Stimulated activated CD8-positive, alpha-beta memory T cell treated with anti-CD3 and anti-CD28 coated beads, Interleukin-15, amount 100 ng/mL, for 48 hours (primary cell): ENCODE results near the gene SMPD3.
A peak's percentile ranks its signal among the peaks of the same experiment; 100 is the strongest.
"Not testable (repeated sequence)": the region's sequence is repeated elsewhere in the genome, so short reads cannot be mapped to it uniquely, and the experiment has no call there.

Source experiments
- DNase-seq, 2 donors: peaks; one replicate each; pipeline ENCODE4 v3.0.0-alpha.2; 2020; ENCODE audit warnings: low read depth in 2 of 2

SMPD3 gene

GRCh38 chr16:68448360-68448970 lies at the start of gene SMPD3:
Gene SMPD3, minus strand, starts transcription at chr16:68448508. Its CDS starts 76,327 bp downstream, at chr16:68372181.
- peak; percentile 98 to 99 for DNase-seq

- no peak for DNase-seq
These were observed 48.4 kb upstream of the SMPD3 start for GRCh38 chr16:68496689-68497088.

GRCh38 chr16:68494261-68494660 lies 46.0 kb upstream of the SMPD3 start:
- not testable (repeated sequence) for DNase-seq

GRCh38 chr16:68493412-68494070 lies 45.2 kb upstream of the SMPD3 start:
- no peak for DNase-seq

- DNase-seq: no peak
These were observed 44.5 kb upstream of the SMPD3 start for GRCh38 chr16:68492543-68493411.

GRCh38 chr16:68492151-68492542 lies 43.8 kb upstream of the SMPD3 start:
- no peak for DNase-seq

- no peak for DNase-seq
These were observed 43.3 kb upstream of the SMPD3 start for GRCh38 chr16:68491576-68491950.

GRCh38 chr16:68490829-68491575 lies 42.7 kb upstream of the SMPD3 start:
- no peak for DNase-seq

GRCh38 chr16:68490358-68490757 lies 42.0 kb upstream of the SMPD3 start:
- no peak for DNase-seq

GRCh38 chr16:68488554-68488953 lies 40.2 kb upstream of the SMPD3 start:
- DNase-seq: no peak

- DNase-seq: no peak
These were observed 39.4 kb upstream of the SMPD3 start for GRCh38 chr16:68487669-68488068.

- no peak for DNase-seq
These were observed 38.9 kb upstream of the SMPD3 start for GRCh38 chr16:68487203-68487514.

GRCh38 chr16:68486502-68487202 lies 38.3 kb upstream of the SMPD3 start:
- no peak for DNase-seq

GRCh38 chr16:68481636-68482035 lies 33.3 kb upstream of the SMPD3 start:
- no peak for DNase-seq

GRCh38 chr16:68480084-68480995 lies 32.0 kb upstream of the SMPD3 start:
- DNase-seq: no peak

GRCh38 chr16:68479271-68479670 lies 31.0 kb upstream of the SMPD3 start:
- no peak for DNase-seq

GRCh38 chr16:68478526-68479250 lies 30.4 kb upstream of the SMPD3 start:
- no peak for DNase-seq

- DNase-seq: no peak
These were observed 26.8 kb upstream of the SMPD3 start for GRCh38 chr16:68475071-68475470.

GRCh38 chr16:68473358-68474070 lies 25.2 kb upstream of the SMPD3 start:
- no peak for DNase-seq
